ENCODE data around the gene UBALD2.

Gene UBALD2

DNA sequence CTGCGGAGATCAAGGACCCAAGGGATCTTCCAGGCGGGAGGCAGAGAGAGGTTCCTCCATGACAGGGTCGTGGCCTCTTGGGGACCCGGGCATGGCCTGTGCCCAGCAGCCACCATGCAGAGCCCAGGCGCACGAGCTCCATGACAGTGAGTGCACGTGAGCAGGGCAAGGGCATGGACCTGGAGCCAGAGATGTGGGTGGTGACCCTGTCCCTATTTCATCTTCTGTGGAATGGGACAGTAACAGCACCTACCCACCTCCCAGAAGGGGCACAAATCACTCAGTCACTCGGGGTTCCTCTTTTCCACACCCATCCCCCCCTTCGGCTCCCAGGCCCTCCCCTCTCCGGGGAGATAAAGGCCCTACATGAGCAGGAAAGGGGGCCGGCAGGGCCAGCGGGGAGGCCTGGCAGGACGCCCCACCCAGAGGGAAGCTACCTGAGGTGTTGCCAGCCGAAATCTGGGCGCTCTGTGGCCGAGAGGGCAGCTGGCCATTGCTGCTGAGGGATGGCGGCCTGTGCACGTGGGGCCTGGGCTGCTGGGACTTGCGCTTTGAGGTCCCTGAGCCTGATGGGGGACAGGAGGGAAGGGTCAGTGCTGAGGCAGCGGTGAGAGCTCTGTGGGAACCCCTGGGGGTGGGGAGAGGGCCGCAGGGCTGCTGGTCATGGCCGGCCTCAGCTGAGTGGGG lies 10.4 kb downstream of the UBALD2 start:
- in situ Hi-C loops (cut with HindIII; ENCODE audit: low sequenced_read_pairs), result no loop called here
- no peak overlapping the region for H3K4me3 ChIP-seq (ENCODE audit: low read depth, low read length)
- no peak for TF ChIP-seq CTCF (IDR thresholded peaks at IDR 0.05; ENCODE audit: low read depth, low read length, missing control alignments)
- DNase-seq (ENCODE audit: low read depth), result no peak

- DNase-seq (ENCODE audit: low read depth), result no peak
- TF ChIP-seq CTCF (IDR thresholded peaks at IDR 0.05; ENCODE audit: low read depth, low read length, missing control alignments), result no peak
- H3K4me3 ChIP-seq (ENCODE audit: low read depth, low read length), result no peak overlapping the region
- in situ Hi-C loops (cut with HindIII; ENCODE audit: low sequenced_read_pairs), result no loop called here
Measured at GRCh38 chr17:76276069-76276431, 10.9 kb downstream of the UBALD2 start.

DNA sequence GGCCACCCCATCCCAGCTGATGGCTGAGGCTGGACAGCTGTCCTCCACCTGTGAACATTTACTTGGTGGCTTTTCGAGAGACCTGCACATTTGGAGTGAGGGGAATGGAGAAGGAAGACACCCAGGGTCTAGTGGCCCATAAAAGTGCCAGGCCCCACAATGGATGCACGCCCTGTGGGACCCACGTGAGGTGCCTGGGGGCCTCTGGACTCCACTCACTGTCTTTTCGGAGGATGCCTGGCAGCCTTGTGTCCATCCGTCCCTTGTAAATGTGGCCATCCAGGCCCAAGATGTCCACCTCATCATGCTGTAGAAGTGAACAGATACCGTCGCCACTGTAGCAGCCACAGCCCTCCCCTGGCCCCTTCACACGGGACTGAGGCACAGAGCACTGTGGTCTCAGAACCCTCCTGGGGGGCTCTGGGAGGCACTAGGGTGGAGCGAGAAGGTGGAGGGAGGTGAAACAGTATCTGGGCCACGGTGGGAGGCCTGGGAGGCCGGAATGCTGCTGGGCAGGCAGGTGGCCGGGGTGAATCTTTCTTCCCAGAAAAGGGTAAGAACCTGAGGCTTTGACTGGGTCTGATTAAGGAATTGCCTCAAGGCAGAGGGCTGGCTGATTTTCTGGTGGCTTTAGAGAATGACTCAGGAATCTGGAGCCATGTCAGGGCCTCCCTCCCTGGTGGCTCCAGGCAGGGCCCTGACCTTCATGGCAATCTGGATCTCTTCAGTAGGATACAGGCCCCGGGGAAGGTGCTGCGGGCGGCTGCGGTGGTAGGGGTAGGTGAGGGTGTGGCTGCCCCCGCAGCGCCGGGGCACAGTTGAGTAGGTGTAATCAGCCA lies 11.5 kb downstream of the UBALD2 start:
- in situ Hi-C loops (cut with HindIII; ENCODE audit: low sequenced_read_pairs), result no loop called here
- H3K4me3 ChIP-seq (ENCODE audit: low read depth, low read length), result no peak overlapping the region
- no peak for TF ChIP-seq CTCF (IDR thresholded peaks at IDR 0.05; ENCODE audit: low read depth, low read length, missing control alignments)
- DNase-seq (ENCODE audit: low read depth), result no peak

- in situ Hi-C loops (cut with HindIII; ENCODE audit: low sequenced_read_pairs), result no loop called here
- TF ChIP-seq CTCF (IDR thresholded peaks at IDR 0.05; ENCODE audit: low read depth, low read length, missing control alignments), result no peak
- no peak for DNase-seq (ENCODE audit: low read depth)
- H3K4me3 ChIP-seq (ENCODE audit: low read depth, low read length), result no peak overlapping the region
Measured at GRCh38 chr17:76277300-76278267, 12.4 kb downstream of the UBALD2 start.

DNA sequence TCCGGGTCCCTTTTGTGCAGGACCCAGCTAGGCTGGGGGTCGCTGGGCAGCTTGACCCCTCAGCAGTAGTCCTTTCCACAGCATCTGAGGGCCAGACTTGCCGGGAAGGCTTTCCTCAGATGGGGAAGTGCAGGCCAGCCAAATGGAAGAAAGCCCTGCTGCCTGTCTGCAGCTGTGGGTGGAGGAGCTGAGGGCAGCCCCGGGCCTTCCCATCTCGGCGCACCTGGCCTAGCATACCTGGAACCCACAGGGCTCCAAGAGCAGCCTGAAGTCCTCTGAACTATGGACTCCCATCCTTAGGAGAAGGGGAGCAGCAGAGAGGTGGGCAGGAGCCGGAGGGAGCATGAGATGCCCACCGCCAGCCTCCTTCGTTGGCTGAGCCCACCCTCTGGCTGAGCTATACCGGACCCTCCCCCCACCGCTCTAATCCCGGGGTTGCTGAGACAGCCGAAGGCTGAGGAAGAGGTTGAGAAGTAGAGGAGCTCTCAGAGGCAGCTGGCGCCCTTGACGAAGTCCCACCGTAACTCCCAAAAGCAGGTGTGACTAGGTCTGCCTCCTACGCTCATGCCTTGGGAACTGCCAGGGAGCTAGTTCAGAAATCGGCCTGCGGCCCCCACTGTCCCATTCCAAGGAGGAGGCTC lies 13.2 kb downstream of the UBALD2 start:
- in situ Hi-C loops (cut with HindIII; ENCODE audit: low sequenced_read_pairs), result no loop called here
- no peak for DNase-seq (ENCODE audit: low read depth)
- no peak overlapping the region for H3K4me3 ChIP-seq (ENCODE audit: low read depth, low read length)
- TF ChIP-seq CTCF (IDR thresholded peaks at IDR 0.05; ENCODE audit: low read depth, low read length, missing control alignments), result no peak

Measured in astrocyte of the cerebellum (primary cell).